ENCODE results near the gene ELOA2. TPM values are rescaled to one million over a fixed set of nuclear protein-coding genes. Genes with fewer than 3 reads are reported as not detected.

The ELOA2 gene
- total RNA-seq, 2 donors from 2014 or later, result not detected

DNA sequence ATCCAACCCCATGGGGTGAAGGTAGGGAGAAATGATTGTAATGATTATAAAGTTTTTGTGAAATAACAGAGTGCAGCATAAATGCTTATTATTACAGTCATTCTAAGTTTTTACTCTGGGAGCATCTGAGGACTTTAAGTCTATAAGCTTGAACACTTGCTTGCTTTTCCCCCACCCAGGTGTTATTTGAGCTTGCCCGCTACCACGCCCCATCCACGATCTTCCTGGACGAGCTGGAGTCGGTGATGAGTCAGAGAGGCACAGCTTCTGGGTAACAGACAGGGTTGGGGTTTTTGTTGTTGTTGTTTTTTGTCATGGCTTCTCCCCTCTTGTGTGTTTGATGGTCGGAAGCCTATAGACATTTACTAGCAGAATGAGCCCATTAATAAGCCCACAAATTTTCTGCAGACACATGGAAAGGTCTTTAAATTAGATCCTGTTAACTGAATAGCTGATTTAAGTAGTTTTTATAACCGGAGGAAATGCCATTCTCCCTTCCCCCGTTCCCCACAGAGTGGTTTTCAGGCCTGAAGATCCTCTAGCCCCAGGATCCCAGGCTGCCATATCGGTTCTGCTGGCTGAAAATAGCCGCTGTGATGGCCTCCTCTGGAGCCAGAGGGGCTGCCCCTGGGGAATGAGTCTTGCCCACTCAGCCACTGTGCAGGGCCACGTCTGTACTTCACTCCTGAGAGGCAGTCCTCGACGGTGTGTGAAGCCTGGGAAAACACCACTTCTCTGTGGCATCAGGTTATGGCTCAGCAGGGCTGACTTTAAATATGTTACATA, 39.9 kb upstream of the ELOA2 start:
- intact Hi-C loops (cut with DNase I), result no loop called here
- TF ChIP-seq, protein P1, sequence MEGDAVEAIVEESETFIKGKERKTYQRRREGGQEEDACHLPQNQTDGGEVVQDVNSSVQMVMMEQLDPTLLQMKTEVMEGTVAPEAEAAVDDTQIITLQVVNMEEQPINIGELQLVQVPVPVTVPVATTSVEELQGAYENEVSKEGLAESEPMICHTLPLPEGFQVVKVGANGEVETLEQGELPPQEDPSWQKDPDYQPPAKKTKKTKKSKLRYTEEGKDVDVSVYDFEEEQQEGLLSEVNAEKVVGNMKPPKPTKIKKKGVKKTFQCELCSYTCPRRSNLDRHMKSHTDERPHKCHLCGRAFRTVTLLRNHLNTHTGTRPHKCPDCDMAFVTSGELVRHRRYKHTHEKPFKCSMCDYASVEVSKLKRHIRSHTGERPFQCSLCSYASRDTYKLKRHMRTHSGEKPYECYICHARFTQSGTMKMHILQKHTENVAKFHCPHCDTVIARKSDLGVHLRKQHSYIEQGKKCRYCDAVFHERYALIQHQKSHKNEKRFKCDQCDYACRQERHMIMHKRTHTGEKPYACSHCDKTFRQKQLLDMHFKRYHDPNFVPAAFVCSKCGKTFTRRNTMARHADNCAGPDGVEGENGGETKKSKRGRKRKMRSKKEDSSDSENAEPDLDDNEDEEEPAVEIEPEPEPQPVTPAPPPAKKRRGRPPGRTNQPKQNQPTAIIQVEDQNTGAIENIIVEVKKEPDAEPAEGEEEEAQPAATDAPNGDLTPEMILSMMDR (IDR thresholded peaks at IDR 0.05), result no peak
- TF ChIP-seq POLR2A (IDR thresholded peaks at IDR 0.05), result no peak
- 70 to 87% methylated on average over 12 to 13 of the region's 13 CpGs for WGBS, 2 donors

DNA sequence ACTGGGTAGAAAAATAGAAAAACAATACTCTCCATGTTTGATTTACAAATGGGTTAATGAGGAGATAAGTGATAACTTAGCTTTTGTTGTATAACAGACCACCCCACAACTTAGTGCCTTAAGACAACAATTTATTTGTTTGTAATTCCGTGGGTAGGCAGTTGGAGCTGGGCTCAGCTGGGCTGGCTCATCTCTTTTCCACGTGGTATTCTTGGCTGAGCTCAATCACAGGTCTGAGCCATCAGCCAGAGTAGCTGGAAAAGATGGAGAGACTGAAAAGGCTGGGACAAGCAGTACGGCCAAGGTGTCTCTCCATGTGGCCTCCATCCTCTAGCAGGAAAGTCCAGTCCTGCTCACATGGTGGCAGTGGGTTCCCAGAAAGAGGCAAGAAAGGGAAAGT, 32.2 kb upstream of the ELOA2 start:
- Histone ChIP-seq H3K27me3 (no peaks in the 10 kb centered on the region), H3K4me1 (no peaks in the 10 kb centered on the region), H3K27ac (no peak overlapping the region), H3K9me3 (no peaks in the 10 kb centered on the region), H3K4me3 (no peak overlapping the region), H3K36me3 (replicated peaks in 1 of 2; ENCODE audit: insufficient read depth in 1 of 2, low read depth in 2 of 2) (no peaks in the 10 kb centered on the region)
- DNase-seq (no peak), ATAC-seq (no peak)
- 61 to 66% methylated on average over 3 of the region's 3 CpGs for WGBS, 2 donors
- TF ChIP-seq, protein P1 (IDR thresholded peaks at IDR 0.05), result no peak
- no peak for TF ChIP-seq POLR2A (IDR thresholded peaks at IDR 0.05)
- intact Hi-C loops (cut with DNase I), result no loop called here

More for the DNA sequence above, 39.9 kb upstream of the ELOA2 start:
- H3K9me3 ChIP-seq, result no peaks in the 10 kb centered on the region
- no peaks in the 10 kb centered on the region for H3K36me3 ChIP-seq (replicated peaks in 1 of 2; ENCODE audit: insufficient read depth in 1 of 2, low read depth in 2 of 2)
- no peaks in the 10 kb centered on the region for H3K27me3 ChIP-seq
- no peaks in the 10 kb centered on the region for H3K4me1 ChIP-seq
- no peak for DNase-seq
- no peak for ATAC-seq
- no peak overlapping the region for H3K4me3 ChIP-seq
- H3K27ac ChIP-seq, result no peak overlapping the region

DNA sequence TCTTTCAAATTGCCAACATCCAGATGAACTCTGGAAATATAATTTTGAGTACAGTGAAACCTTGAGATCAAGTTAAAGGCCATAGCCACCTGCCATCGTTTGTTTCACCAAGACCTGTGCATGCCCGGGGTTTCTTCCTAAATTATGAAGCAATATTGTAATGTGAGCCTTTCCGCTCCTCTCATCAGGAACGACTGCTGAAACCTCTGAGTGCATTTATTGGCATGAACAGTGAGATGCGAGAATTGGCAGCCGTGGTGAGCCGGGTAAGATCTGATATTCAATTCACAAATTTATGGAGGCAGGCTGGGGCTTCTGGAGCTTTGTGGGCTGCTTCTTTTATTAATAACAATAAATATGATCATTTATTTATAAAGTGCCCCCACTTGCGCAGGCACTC, 27.7 kb upstream of the ELOA2 start:
- TF ChIP-seq POLR2A (IDR thresholded peaks at IDR 0.05), result no peak
- TF ChIP-seq, protein P1 (IDR thresholded peaks at IDR 0.05), result no peak
- no peak for ATAC-seq
- intact Hi-C loops (cut with DNase I), result no loop called here
- no peaks in the 10 kb centered on the region for H3K36me3 ChIP-seq (replicated peaks in 1 of 2; ENCODE audit: insufficient read depth in 1 of 2, low read depth in 2 of 2)
- no peak for DNase-seq
- 85 to 89% methylated on average over 8 of the region's 8 CpGs for WGBS, 2 donors
- no peaks in the 10 kb centered on the region for H3K9me3 ChIP-seq
- H3K27me3 ChIP-seq, result no peaks in the 10 kb centered on the region
- H3K4me1 ChIP-seq, result no peaks in the 10 kb centered on the region
- H3K27ac ChIP-seq, result no peak overlapping the region
- H3K4me3 ChIP-seq, result no peak overlapping the region

DNA sequence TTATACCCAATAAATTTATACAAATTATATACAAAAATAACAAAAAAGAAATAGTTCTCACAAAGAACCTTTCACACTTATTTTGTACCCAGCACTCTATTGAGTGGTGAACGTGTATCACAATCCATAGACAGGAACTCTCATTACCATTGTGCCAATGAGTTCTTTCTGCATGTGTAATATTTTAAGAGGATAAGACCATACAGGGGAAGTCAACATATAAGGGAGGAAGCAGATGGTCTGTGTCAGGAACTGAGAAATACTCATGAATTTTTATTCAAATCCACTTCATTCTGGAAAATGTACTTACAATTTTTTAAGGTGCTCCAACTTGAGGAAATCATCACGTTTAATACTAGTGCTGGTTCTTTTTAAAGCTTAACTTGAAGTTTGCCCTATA, 27.1 kb upstream of the ELOA2 start:
- WGBS, 2 donors, result 46 to 56% methylated on average over 2 of the region's 2 CpGs
- DNase-seq (no peak), ATAC-seq (no peak)
- Histone ChIP-seq H3K4me1 (no peaks in the 10 kb centered on the region), H3K27me3 (no peaks in the 10 kb centered on the region), H3K27ac (no peak overlapping the region), H3K9me3 (no peaks in the 10 kb centered on the region), H3K4me3 (no peak overlapping the region), H3K36me3 (replicated peaks in 1 of 2; ENCODE audit: insufficient read depth in 1 of 2, low read depth in 2 of 2) (no peaks in the 10 kb centered on the region)
- TF ChIP-seq, protein P1 (IDR thresholded peaks at IDR 0.05), result no peak
- no peak for TF ChIP-seq POLR2A (IDR thresholded peaks at IDR 0.05)
- intact Hi-C loops (cut with DNase I), result no loop called here

DNA sequence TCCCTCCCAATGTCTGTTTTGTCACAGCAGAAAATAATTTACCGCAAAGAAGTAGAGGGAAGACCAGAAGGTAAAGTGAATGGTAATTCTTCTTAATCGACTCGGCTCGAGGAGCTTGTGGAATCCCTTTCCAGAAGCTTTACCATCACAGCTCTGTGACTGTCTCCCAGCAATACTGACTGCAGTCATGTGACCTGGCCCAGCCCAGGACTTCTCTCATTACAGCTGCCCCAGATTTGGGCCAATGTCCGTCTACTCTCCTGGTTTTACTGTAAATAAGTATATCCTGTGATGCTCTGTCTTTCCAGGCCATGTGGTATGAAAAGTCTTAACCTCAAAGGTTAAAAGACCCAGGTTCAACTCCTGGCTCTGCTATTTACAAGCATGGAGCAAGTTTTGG, 18.9 kb upstream of the ELOA2 start:
- Histone ChIP-seq H3K27ac (no peak overlapping the region), H3K27me3 (no peaks in the 10 kb centered on the region), H3K4me3 (no peak overlapping the region), H3K9me3 (no peaks in the 10 kb centered on the region), H3K4me1 (no peaks in the 10 kb centered on the region), H3K36me3 (replicated peaks in 1 of 2; ENCODE audit: insufficient read depth in 1 of 2, low read depth in 2 of 2) (no peaks in the 10 kb centered on the region)
- TF ChIP-seq, protein P1 (IDR thresholded peaks at IDR 0.05), result no peak
- no peak for TF ChIP-seq POLR2A (IDR thresholded peaks at IDR 0.05)
- ATAC-seq, result no peak
- DNase-seq, result no peak
- WGBS, 2 donors, result 75 to 78% methylated on average over 5 of the region's 5 CpGs
- intact Hi-C loops (cut with DNase I), result no loop called here
